Mammary epithelial cell (primary cell): ENCODE results near the gene FAF2.

Experiments used
- CTCF ChIP-seq, 2 donors: IDR thresholded peaks in 1 of 2; conservative IDR thresholded peaks in 1 of 2; 2 replicates each; pipeline ENCODE4 v1.5.1; 2011 to 2012; ENCODE audit warnings: inconsistent platforms in 2 of 2, low read length in 2 of 2, mild to moderate bottlenecking in 2 of 2, control low read depth in 1 of 2, low read depth in 1 of 2; ENCODE audit not compliant: insufficient read depth in 1 of 2; ENCODE audit errors: extremely low read depth in 1 of 2
- EZH2 ChIP-seq: IDR thresholded peaks from 2 replicates; pipeline ENCODE4 v1.6.1; 2012; ENCODE audit warnings: low read length, inconsistent platforms, borderline replicate concordance

GRCh38 chr5:176540956-176541337 lies 92.8 kb downstream of the FAF2 start:
- no peak for TF ChIP-seq EZH2
- TF ChIP-seq CTCF (conservative IDR thresholded peaks at IDR 0.05 in 1 of 2, IDR thresholded peaks at IDR 0.05 in 1 of 2; ENCODE audit: extremely low read depth in 1 of 2, insufficient read depth in 1 of 2, low read depth in 1 of 2, low read length in 2 of 2) = no peak
